HFFc6 (cell line): ENCODE data around the gene DCHS1. TPM values are rescaled to one million over a fixed set of nuclear protein-coding genes. Genes with fewer than 3 reads are reported as not detected.

Experiments used
- DNase-seq: peaks from one replicate; pipeline ENCODE4 v3.0.0-alpha.2; 2018
- H3K27ac Mint-ChIP-seq: 2 replicates; pipeline ENCODE4 v1.8.0; 2020; ENCODE audit warnings: mild to moderate bottlenecking, mixed read lengths
- H3K27me3 Mint-ChIP-seq: 2 replicates; pipeline ENCODE4 v1.8.0; 2021; ENCODE audit warnings: mild to moderate bottlenecking, moderate library complexity, mixed read lengths; ENCODE audit not compliant: insufficient read depth
- H3K36me3 Mint-ChIP-seq: 2 replicates; pipeline ENCODE4 v1.8.0; 2021; ENCODE audit warnings: low read depth, mixed read lengths
- H3K4me1 Mint-ChIP-seq: 2 replicates; pipeline ENCODE4 v1.8.0; 2020; ENCODE audit warnings: low read depth, mixed read lengths
- H3K4me3 Mint-ChIP-seq: 2 replicates; pipeline ENCODE4 v1.8.0; 2020; ENCODE audit warnings: mild to moderate bottlenecking, moderate library complexity, mixed read lengths
- H3K9me3 Mint-ChIP-seq: 2 replicates; pipeline ENCODE4 v1.8.0; 2020; ENCODE audit warnings: mild to moderate bottlenecking, mixed read lengths
- CTCF ChIP-seq: fragments of 200-600 bp; sonication (generic); IDR thresholded peaks from 2 replicates; pipeline ENCODE4 v1.5.0; 2021; ENCODE audit warnings: antibody characterized with exemption, mild to moderate bottlenecking
- total RNA-seq, 6 experiments: library from RNA; stranded (reverse); fragmentation: NEBNext Ultra II Directional; extraction: Animal tissue kit (Norgen Biotek cat#: 25700); gene quantifications; 2 replicates in 1 of 6; 3 replicates in 5 of 6; pipeline ENCODE4 v1.2.3, GENCODE V29; 2021

DCHS1 gene
- total RNA-seq, 6 experiments from 2014 or later = 1.4 to 2.8 (median 2.3) TPM

DNA sequence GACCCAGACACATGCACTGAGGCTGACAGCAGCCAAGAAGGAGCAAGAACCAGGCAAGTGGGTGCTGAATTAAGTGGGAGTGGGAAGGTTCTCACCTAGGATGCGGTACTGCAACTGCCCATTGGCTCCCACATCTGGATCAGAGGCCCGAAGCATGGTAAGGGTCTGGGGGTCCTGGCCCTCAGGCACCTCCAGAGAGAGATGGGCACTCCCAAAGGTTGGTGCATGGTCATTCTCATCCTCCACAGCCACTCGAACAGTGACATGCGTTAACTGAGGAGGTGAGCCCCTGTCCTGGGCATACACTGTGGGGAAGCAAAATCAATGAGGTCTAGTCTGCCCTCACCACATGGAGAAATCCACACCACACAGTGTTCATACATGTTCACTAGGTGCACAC, 27.1 kb downstream of the DCHS1 start:
- no peak overlapping the region for H3K27ac Mint-ChIP-seq
- TF ChIP-seq CTCF = no peak
- no peaks in the 10 kb centered on the region for H3K4me1 Mint-ChIP-seq
- H3K4me3 Mint-ChIP-seq = no peak overlapping the region
- H3K36me3 Mint-ChIP-seq = no peaks in the 10 kb centered on the region
- DNase-seq = no peak
- H3K9me3 Mint-ChIP-seq = no peaks in the 10 kb centered on the region
- H3K27me3 Mint-ChIP-seq = no peaks in the 10 kb centered on the region; the same call in 1 of the 2 replicates

GRCh38 chr11:6627762-6628241, 27.8 kb downstream of the DCHS1 start:
- DNase-seq = no peak
- H3K4me3 Mint-ChIP-seq = no peak overlapping the region
- no peaks in the 10 kb centered on the region for H3K36me3 Mint-ChIP-seq
- H3K9me3 Mint-ChIP-seq = no peaks in the 10 kb centered on the region
- no peaks in the 10 kb centered on the region; the same call in 1 of the 2 replicates for H3K27me3 Mint-ChIP-seq
- no peak for TF ChIP-seq CTCF
- H3K27ac Mint-ChIP-seq = no peak overlapping the region
- H3K4me1 Mint-ChIP-seq = no peaks in the 10 kb centered on the region

GRCh38 chr11:6626971-6627761, 28.4 kb downstream of the DCHS1 start:
- H3K27ac Mint-ChIP-seq = no peak overlapping the region
- H3K9me3 Mint-ChIP-seq = no peaks in the 10 kb centered on the region
- H3K36me3 Mint-ChIP-seq = no peaks in the 10 kb centered on the region
- no peak for TF ChIP-seq CTCF
- no peak overlapping the region for H3K4me3 Mint-ChIP-seq
- no peaks in the 10 kb centered on the region for H3K4me1 Mint-ChIP-seq
- H3K27me3 Mint-ChIP-seq = no peaks in the 10 kb centered on the region; the same call in 1 of the 2 replicates
- DNase-seq = no peak

- no peaks in the 10 kb centered on the region for H3K9me3 Mint-ChIP-seq
- no peaks in the 10 kb centered on the region; the same call in 1 of the 2 replicates for H3K27me3 Mint-ChIP-seq
- no peaks in the 10 kb centered on the region for H3K36me3 Mint-ChIP-seq
- no peak overlapping the region for H3K4me3 Mint-ChIP-seq
- no peak for DNase-seq
- no peaks in the 10 kb centered on the region for H3K4me1 Mint-ChIP-seq
- TF ChIP-seq CTCF = no peak
- no peak overlapping the region for H3K27ac Mint-ChIP-seq
Measured at GRCh38 chr11:6625832-6626420, 29.7 kb downstream of the DCHS1 start.

- no peaks in the 10 kb centered on the region for H3K4me1 Mint-ChIP-seq
- H3K36me3 Mint-ChIP-seq = no peaks in the 10 kb centered on the region
- H3K27me3 Mint-ChIP-seq = no peaks in the 10 kb centered on the region; the same call in 1 of the 2 replicates
- DNase-seq = no peak
- TF ChIP-seq CTCF = no peak
- H3K9me3 Mint-ChIP-seq = no peaks in the 10 kb centered on the region
- H3K4me3 Mint-ChIP-seq = no peak overlapping the region
- H3K27ac Mint-ChIP-seq = no peak overlapping the region
Measured at GRCh38 chr11:6625156-6625831, 30.3 kb downstream of the DCHS1 start.
